Iris pigment epithelial cell (primary cell): Measurements from ENCODE around the gene KNDC1.

Experiments used
- DNase-seq: peaks from one replicate; pipeline ENCODE4 v3.0.0-alpha.2; 2011; ENCODE audit warnings: low read depth

Gene KNDC1

GRCh38 chr10:133191651-133192050, 31.6 kb downstream of the KNDC1 start:
- no peak for DNase-seq

- no peak for DNase-seq
Measured at GRCh38 chr10:133194151-133194550, 34.1 kb downstream of the KNDC1 start.

GRCh38 chr10:133195096-133195495, 35.1 kb downstream of the KNDC1 start:
- DNase-seq = no peak

DNA sequence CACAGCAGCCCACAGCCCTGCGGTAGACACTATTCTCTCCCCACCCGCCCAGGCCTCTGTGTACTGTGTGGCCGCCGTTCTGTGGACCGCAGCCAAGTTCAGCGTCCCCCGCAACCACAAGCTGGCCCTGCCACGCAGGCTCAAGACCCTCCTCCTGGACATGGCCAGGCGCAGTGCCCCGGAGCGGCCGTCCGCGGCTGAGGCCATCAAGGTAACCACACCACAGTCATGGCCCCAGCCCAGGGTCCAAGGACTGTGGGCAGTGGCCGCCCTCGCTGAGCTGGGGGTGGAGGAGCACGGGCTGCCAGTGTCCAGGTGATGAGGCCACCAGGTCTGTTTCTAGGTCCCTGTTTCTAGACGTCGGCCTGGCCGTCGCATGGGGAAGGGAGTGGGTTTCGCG, 35.6 kb downstream of the KNDC1 start:
- DNase-seq = no peak

DNA sequence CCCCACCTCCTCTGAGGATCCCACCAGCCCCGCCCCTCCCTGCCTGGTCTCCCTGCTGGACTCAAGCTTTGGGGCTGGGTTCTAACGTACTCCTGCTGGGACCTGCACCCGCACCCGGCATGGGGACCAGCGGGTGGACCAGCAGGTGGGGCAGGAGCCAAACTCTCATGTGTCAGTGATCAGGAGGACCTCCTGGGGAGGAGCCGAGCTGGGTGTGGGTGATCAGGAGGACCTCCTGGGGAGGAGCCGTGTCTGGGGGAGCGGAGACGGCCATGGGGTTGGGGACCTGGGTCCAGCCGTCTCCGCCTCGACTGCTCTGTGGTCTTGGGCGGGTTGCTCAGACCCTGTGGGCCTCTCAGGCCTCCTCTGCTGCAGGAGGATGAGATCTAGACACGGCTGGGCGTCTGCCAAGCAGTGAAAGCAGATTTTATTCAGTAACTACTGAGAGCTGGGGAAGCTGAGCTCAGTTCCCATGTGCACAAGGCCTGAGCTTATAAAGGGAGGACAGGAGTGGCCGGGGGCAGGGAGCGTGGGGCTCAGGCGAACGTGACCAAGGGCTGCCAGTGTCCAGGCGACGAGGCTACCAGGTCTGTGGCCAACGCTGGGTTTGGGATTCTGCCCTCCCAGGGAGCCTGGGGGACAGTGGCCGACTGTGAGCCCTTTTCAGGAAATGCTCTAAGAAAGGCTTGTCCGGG, 36.3 kb downstream of the KNDC1 start:
- no peak for DNase-seq

GRCh38 chr10:133196936-133197758, 37.1 kb downstream of the KNDC1 start:
- no peak for DNase-seq

DNA sequence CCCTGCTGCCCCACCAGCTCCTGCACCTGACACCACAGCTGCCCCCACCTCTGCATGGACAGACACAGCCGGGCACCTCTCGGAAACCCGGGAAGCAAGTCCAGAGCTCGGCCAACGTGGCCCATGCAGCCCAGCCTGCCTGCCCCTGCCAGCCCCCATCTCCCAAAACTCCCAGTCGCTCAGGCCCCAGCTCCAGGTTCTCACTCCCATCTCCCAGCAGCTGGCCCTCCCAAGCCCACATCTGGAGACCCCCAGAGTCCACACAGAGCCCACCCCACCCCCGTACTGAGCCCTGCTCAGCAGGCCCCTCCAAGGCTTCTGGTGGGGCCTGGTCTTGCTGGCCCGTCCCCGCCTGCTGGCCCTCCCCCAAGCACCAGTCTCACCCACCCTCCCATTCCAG, 37.8 kb downstream of the KNDC1 start:
- DNase-seq = no peak

DNA sequence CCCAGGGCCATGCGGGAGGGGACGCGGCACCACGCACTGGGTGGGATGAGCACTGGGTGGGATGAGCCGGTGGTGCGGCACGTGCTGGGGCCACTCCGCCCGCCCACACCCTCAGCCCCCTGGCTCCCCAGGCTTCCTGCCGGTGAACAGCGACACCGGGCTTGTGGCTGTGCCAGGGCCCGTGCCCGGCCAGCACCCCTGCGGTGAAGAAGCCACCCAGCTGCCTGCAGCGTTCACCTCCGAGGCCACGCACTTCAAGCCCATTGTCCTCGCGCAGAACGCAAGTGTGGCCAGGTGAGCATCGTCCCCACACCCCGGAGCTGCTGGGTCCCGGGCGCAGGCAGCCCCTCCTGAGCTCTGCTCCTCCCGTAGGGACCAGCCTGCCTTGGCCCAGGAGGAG, 38.2 kb downstream of the KNDC1 start:
- no peak for DNase-seq

GRCh38 chr10:133198621-133199487, 38.8 kb downstream of the KNDC1 start:
- DNase-seq = no peak

- no peak for DNase-seq
Measured at GRCh38 chr10:133199488-133199885, 39.5 kb downstream of the KNDC1 start.

GRCh38 chr10:133199992-133200611, 40.1 kb downstream of the KNDC1 start:
- DNase-seq = no peak

GRCh38 chr10:133200621-133201031, 40.6 kb downstream of the KNDC1 start:
- DNase-seq = no peak

- DNase-seq = no peak
Measured at GRCh38 chr10:133201151-133201947, 41.3 kb downstream of the KNDC1 start.

- no peak for DNase-seq
Measured at GRCh38 chr10:133201948-133202725, 42.1 kb downstream of the KNDC1 start.

DNA sequence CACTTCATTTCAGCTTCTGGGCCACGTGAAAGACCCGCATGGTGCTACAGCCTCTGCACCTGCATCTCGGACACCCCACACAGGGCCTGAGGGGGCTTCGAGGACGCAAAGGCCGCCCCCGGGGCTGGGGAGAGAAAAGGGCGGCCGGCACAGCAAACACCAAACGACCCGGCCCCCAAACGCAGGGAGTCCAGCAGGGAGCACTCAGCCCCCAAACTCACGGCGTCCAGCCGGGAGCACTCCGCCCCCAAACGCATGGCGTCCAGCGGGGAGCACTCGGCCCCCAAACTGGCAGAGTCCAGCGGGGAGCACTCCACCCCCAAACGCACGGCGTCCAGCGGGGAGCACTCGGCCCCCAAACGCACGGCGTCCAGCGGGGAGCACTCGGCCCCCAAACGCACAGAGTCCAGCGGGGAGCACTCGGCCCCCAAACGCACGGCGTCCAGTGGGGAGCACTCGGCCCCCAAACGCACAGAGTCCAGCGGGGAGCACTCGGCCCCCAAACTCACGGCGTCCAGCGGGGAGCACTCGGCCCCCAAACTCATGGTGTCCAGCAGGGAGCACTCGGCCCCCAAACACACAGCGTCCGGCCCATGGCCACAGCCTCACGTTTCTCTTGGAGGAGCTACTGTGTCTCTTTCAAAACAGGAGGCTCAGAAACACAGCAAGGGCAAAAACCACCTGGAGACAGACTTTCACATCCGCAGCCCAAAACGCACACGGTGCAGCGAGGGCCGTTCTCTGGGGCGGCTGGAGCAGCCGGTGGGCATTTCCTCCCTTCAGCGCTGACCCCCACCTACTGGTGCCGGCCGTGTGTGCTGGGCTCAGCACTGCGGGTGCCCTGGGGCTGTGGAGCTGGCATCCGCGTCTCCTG, 43.0 kb downstream of the KNDC1 start:
- no peak for DNase-seq

GRCh38 chr10:133203652-133204195, 43.7 kb downstream of the KNDC1 start:
- no peak for DNase-seq

- DNase-seq = no peak
Measured at GRCh38 chr10:133204226-133205015, 44.4 kb downstream of the KNDC1 start.

DNA sequence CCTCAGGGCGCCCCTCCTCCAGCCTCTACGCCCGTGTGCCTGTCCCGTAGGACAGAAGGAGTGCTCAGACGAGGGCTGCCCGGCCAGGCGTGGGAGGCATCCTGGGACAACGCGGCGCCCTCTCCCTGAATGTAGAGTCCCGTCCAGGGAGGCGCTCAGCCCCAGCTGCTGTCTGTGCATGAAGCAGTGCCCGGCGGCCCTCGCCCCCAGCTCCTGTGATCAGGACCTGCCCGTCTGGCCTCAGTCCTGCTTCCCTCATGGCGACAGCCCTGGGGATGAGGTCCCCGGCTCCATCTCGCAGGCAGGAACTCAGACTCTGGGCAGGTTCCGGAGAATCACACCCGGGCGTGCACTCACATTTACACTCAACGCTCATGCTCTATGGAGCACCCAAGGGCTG, 45.1 kb downstream of the KNDC1 start:
- DNase-seq = no peak
